ENCODE results near the gene RALGPS1.
"Not testable (repeated sequence)": the region's sequence is repeated elsewhere in the genome, so short reads cannot be mapped to it uniquely, and the experiment has no call there.

Gene RALGPS1

GRCh38 chr9:127166651-127167524 is 252.3 kb downstream of the RALGPS1 start:
- H3K4me3 ChIP-seq (replicated peaks in 1 of 2; ENCODE audit: low read depth in 2 of 2, low read length in 2 of 2): no peak overlapping the region
- DNase-seq (ENCODE audit: low read depth in 2 of 2): peak in 1 of 2 donors; percentile 92
- no peak for TF ChIP-seq CTCF (IDR thresholded peaks at IDR 0.05; ENCODE audit: low read depth, low read length)

GRCh38 chr9:127167560-127168326 is 253.2 kb downstream of the RALGPS1 start:
- TF ChIP-seq CTCF (IDR thresholded peaks at IDR 0.05; ENCODE audit: low read depth, low read length): no peak
- no peak overlapping the region for H3K4me3 ChIP-seq (replicated peaks in 1 of 2; ENCODE audit: low read depth in 2 of 2, low read length in 2 of 2)
- no peak for DNase-seq (ENCODE audit: low read depth in 2 of 2)

GRCh38 chr9:127168756-127169574 is 254.4 kb downstream of the RALGPS1 start:
- DNase-seq (ENCODE audit: low read depth in 2 of 2): no peak
- H3K4me3 ChIP-seq (replicated peaks in 1 of 2; ENCODE audit: low read depth in 2 of 2, low read length in 2 of 2): no peak overlapping the region
- no peak for TF ChIP-seq CTCF (IDR thresholded peaks at IDR 0.05; ENCODE audit: low read depth, low read length)

- no peak for DNase-seq (ENCODE audit: low read depth in 2 of 2)
- TF ChIP-seq CTCF (IDR thresholded peaks at IDR 0.05; ENCODE audit: low read depth, low read length): no peak
- H3K4me3 ChIP-seq (replicated peaks in 1 of 2; ENCODE audit: low read depth in 2 of 2, low read length in 2 of 2): no peak overlapping the region
Measured at GRCh38 chr9:127169575-127169883, 254.9 kb downstream of the RALGPS1 start.

- no peak for DNase-seq (ENCODE audit: low read depth in 2 of 2)
- no peak overlapping the region for H3K4me3 ChIP-seq (replicated peaks in 1 of 2; ENCODE audit: low read depth in 2 of 2, low read length in 2 of 2)
- TF ChIP-seq CTCF (IDR thresholded peaks at IDR 0.05; ENCODE audit: low read depth, low read length): no peak
Measured at GRCh38 chr9:127170103-127170502, 255.5 kb downstream of the RALGPS1 start.

- no peak overlapping the region for H3K4me3 ChIP-seq (replicated peaks in 1 of 2; ENCODE audit: low read depth in 2 of 2, low read length in 2 of 2)
- TF ChIP-seq CTCF (IDR thresholded peaks at IDR 0.05; ENCODE audit: low read depth, low read length): no peak
- DNase-seq (ENCODE audit: low read depth in 2 of 2): no peak
Measured at GRCh38 chr9:127170652-127171051, 256.1 kb downstream of the RALGPS1 start.

GRCh38 chr9:127171348-127171747 is 256.8 kb downstream of the RALGPS1 start:
- DNase-seq (ENCODE audit: low read depth in 2 of 2): not testable (repeated sequence)

More at GRCh38 chr9:127171348-127171747, 256.8 kb downstream of the RALGPS1 start:
- H3K4me3 ChIP-seq (replicated peaks in 1 of 2; ENCODE audit: low read depth in 2 of 2, low read length in 2 of 2): not testable (repeated sequence)
